NB4 (cell line): Measurements from ENCODE around the gene ARHGEF16.

Experiments
- DNase-seq: peaks from one replicate; pipeline ENCODE4 v3.0.0; 2010; ENCODE audit warnings: low read depth
- H3K4me3 ChIP-seq: one replicate; pipeline ENCODE4 v1.5.1; 2011; ENCODE audit warnings: mild to moderate bottlenecking, low read depth, low read length, moderate library complexity
- MYC ChIP-seq: IDR thresholded peaks from 2 replicates; pipeline ENCODE4 v1.6.1; 2011; ENCODE audit warnings: low read depth, low read length
- POLR2A ChIP-seq: IDR thresholded peaks from 2 replicates; pipeline ENCODE4 v1.6.1; 2011; ENCODE audit warnings: mild to moderate bottlenecking; ENCODE audit not compliant: insufficient read length; ENCODE audit errors: extremely low read depth
- TF ChIP-seq, protein P1 (sequence below): IDR thresholded peaks from 2 replicates; pipeline ENCODE4 v1.6.1; 2011; ENCODE audit warnings: low read depth, low read length
- TF ChIP-seq, protein P2 (sequence below): IDR thresholded peaks from one replicate; pipeline ENCODE4 v1.5.1; 2012; ENCODE audit warnings: low read depth, low read length

ARHGEF16 gene

DNA sequence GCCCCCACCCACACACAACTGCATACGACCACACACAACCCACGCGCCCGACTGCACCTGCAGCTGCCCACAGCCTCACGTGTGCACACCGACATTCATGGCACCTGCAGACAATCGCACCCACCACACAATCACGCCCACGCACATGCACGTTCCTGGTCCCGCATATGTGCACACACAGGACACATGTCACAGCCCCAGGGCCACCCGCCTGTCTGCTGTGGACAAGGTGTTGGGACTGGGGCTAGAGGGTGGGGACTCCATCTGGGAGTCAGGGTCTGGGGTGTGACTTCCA lies 56.4 kb downstream of the ARHGEF16 start:
- no peak overlapping the region for H3K4me3 ChIP-seq
- TF ChIP-seq, protein P1, sequence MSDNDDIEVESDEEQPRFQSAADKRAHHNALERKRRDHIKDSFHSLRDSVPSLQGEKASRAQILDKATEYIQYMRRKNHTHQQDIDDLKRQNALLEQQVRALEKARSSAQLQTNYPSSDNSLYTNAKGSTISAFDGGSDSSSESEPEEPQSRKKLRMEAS = no peak
- TF ChIP-seq MYC (no peak), POLR2A (no peak)
- TF ChIP-seq, protein P2, sequence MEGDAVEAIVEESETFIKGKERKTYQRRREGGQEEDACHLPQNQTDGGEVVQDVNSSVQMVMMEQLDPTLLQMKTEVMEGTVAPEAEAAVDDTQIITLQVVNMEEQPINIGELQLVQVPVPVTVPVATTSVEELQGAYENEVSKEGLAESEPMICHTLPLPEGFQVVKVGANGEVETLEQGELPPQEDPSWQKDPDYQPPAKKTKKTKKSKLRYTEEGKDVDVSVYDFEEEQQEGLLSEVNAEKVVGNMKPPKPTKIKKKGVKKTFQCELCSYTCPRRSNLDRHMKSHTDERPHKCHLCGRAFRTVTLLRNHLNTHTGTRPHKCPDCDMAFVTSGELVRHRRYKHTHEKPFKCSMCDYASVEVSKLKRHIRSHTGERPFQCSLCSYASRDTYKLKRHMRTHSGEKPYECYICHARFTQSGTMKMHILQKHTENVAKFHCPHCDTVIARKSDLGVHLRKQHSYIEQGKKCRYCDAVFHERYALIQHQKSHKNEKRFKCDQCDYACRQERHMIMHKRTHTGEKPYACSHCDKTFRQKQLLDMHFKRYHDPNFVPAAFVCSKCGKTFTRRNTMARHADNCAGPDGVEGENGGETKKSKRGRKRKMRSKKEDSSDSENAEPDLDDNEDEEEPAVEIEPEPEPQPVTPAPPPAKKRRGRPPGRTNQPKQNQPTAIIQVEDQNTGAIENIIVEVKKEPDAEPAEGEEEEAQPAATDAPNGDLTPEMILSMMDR = no peak
- no peak for DNase-seq

DNA sequence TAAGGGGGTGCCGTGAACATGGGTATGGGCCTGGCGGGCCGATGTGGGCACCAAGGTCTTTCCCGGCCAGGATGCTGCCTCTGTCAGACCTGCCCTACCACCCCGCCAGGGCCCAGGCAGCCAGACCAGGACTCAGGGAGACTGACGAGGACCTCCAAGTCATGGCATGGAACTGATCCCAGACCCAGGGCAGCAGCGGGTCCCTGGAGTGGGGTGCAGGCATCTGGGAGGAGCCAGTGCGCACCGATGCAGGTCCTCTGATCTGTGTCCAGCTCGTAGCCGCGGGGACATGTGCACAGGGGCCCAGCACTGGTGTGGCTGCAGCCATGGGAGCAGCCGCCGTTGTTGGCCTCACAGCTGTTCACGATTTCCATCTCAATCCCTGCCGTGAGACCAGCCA lies 56.8 kb downstream of the ARHGEF16 start:
- DNase-seq = no peak
- H3K4me3 ChIP-seq = no peak overlapping the region
- no peak for TF ChIP-seq POLR2A
- TF ChIP-seq, protein P1 = no peak
- TF ChIP-seq, protein P2 = no peak
- no peak for TF ChIP-seq MYC

DNA sequence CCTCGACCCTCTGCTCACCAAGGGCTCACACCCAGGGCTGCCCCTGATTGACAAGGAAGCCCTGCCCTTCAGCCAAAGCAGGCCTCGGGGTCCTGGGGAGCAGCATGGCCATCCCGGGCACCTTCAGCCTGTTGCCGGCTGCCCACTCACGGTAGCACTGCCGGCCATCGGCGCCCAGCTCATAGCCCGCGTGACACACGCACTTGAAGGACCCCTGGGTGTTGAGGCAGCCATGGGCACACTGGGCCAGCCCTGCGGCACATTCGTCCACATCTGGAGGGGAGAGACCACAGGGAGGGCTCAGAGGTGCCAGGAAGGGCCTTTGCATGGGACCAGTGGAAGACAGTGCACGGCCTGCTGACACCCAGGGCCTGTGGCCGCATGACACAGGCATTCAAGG lies 57.4 kb downstream of the ARHGEF16 start:
- TF ChIP-seq, protein P1 = no peak
- TF ChIP-seq, protein P2 = no peak
- TF ChIP-seq POLR2A = no peak
- TF ChIP-seq MYC = no peak
- no peak overlapping the region for H3K4me3 ChIP-seq
- no peak for DNase-seq

DNA sequence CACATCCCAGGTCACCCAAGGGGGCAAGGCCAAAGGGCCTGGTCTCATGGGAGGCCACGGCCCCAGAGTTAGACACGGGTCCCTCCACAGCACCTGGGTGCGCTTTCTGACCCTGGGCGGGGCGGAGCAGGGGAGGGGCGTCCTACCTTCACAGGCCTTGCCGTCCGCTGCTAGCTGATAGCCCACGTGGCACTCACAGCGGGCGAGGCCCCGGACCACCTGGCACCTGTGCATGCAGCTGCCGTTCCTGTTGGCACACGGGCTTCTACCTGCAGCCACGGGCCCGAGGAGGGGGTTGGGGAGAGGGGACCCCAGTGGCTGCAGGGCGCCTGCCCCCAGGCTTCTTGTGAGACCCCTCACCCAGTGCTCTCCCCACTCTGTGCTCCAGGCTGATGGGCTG lies 59.9 kb downstream of the ARHGEF16 start:
- no peak overlapping the region for H3K4me3 ChIP-seq
- DNase-seq = no peak
- TF ChIP-seq, protein P2 = no peak
- TF ChIP-seq MYC = no peak
- TF ChIP-seq, protein P1 = no peak
- TF ChIP-seq POLR2A = no peak

- no peak overlapping the region for H3K4me3 ChIP-seq
- DNase-seq = no peak
- TF ChIP-seq, protein P1 = no peak
- TF ChIP-seq MYC (no peak), POLR2A (no peak)
- TF ChIP-seq, protein P2 = no peak
These were observed 60.8 kb downstream of the ARHGEF16 start for GRCh38 chr1:3515272-3515671.

DNA sequence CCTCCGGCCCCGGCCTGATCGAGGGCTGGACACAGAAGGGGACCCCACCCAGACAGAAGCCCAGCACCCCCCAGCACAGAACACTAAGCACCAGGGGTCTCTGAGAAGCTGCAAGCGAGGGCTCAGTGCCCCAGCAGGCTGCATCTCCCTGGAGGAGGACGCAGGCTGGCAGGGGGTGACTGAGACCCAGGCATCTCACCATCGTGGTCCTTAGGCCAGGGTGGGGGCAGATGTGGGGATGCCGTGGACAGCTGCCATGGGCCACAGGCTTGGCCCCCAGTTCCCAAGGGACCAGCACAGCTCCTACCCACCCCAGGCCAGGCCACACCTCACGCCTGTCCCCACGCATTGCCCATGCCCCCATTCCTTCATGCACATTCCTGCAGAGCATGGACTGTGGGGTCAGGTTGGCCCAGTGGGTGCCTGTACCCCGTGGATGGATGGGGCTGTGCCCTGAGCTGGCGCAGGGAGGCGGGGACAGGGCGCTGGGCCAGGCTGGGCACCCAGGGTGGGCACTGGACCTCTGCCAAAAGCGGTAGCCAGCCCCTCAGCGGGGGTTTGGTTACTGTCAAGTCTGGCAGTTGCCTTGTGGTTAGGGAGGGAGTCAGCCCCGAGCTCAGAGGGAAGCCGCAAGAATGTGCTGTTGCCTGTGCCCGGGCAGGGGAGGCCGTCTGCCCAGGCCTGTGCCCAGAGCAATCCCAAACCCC lies 61.5 kb downstream of the ARHGEF16 start:
- H3K4me3 ChIP-seq = no peak overlapping the region
- TF ChIP-seq MYC (peak; percentile 83), POLR2A (peak; percentile 39)
- TF ChIP-seq, protein P2 = no peak
- TF ChIP-seq, protein P1 = peak; percentile 68
- DNase-seq = peak; percentile 95
